PFSK-1 (cell line): Measurements from ENCODE around the gene LAMA4.

ENCODE experiments used
- FOXP2 ChIP-seq: optimal IDR thresholded peaks from 2 replicates; pipeline ENCODE3; 2011; ENCODE audit warnings: borderline replicate concordance, control low read depth, inconsistent platforms; ENCODE audit not compliant: insufficient read depth; ENCODE audit errors: extremely low read length, extremely low read depth
- POLR2AphosphoS5 ChIP-seq: IDR thresholded peaks from 2 replicates; pipeline ENCODE4 v1.6.1; 2012; ENCODE audit warnings: low read depth, mild to moderate bottlenecking, control low read depth, low read length, moderate library complexity
- REST ChIP-seq, 2 experiments: IDR thresholded peaks; 2 replicates each; pipeline versions ENCODE4 v1.6.1 to v1.8.0; 2011 to 2012; ENCODE audit warnings: low read depth in 2 of 2, low read length in 2 of 2, control low read depth in 1 of 2, inconsistent platforms in 1 of 2, mild to moderate bottlenecking in 1 of 2, moderate library complexity in 1 of 2; ENCODE audit not compliant: insufficient read depth in 1 of 2
- SIN3A ChIP-seq: IDR thresholded peaks from 2 replicates; pipeline ENCODE4 v1.6.1; 2012; ENCODE audit warnings: mild to moderate bottlenecking, low read length, moderate library complexity, borderline replicate concordance; ENCODE audit not compliant: insufficient read depth
- TAF1 ChIP-seq: IDR thresholded peaks from 2 replicates; pipeline ENCODE4 v1.6.1; 2012; ENCODE audit warnings: low read length, control low read depth, borderline replicate concordance; ENCODE audit not compliant: insufficient read depth

GRCh38 chr6:112081569-112081968, 172.8 kb downstream of the LAMA4 start:
- TF ChIP-seq REST (IDR thresholded peaks at IDR 0.05; ENCODE audit: insufficient read depth in 1 of 2, low read depth in 2 of 2, low read length in 2 of 2) (no peak), SIN3A (no peak), POLR2AphosphoS5 (no peak), TAF1 (no peak), FOXP2 (no peak)
